HG02852 (cell line): ENCODE measurements around the gene SLC16A12.

Experiments used
- ATAC-seq: cut with Tn5 transposase; IDR thresholded peaks from one replicate; pipeline ENCODE4 v1.9.1; 2021; ENCODE audit warnings: mild to moderate bottlenecking, moderate library complexity; ENCODE audit not compliant: unreplicated experiment

SLC16A12 gene

DNA sequence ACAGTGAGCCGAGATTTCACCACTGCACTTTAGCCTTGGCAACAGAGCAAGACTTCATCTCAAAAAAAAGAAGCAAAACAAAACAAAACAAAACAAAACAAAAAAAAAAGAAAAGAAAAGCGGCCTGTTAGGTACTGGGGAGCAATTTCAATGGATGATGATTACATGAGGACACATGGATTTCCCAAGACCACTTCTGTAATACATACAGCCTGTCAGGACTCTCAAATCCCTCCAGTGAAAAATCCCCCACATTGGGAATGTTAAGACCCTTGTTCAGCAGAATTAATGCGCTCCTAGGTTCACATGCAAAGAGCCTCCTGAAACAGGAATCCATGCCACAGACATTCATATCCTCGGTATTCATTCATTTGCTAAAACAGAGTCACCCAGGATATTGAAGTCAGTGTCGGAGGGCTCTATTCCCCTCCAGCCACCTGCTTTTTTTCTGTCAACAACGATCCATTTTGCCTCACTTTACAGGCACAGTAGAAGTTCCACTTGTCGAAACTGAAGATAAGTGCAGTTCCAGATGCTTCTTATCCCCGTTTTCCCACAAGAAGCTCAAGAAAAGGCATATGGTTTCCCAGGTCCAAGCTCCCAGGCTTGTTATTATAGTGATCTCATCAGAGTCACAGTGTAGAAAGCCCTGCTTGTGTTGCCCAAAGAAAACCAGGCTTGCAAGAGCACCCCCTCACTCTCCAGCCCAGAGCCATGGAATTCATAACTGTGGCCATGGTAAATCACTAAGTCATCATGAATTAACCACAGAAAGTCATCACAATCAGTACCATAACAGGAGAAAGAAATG lies 20.2 kb downstream of the SLC16A12 start:
- ATAC-seq: no peak

GRCh38 chr10:89513206-89513605 lies 22.2 kb downstream of the SLC16A12 start:
- no peak for ATAC-seq

GRCh38 chr10:89505640-89506275 lies 29.6 kb downstream of the SLC16A12 start:
- ATAC-seq: no peak

DNA sequence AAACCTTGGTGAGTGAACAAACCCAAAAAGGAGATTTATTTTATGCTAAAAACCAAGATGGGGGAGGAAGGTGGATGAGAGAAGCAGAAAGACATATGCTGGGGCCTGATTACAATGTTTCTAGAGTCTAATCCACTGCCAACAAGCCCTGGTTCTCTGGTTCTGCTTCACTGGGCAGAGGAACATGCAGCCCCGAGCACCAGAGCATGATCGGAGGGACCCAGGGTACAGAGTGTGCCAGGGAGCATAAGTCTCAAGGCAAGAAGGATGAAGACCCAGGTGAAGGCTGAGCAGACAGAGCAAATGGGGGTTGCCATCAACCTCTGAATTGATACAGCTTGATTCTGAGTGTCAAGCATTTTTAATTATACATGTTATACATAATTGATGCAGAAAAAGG lies 30.7 kb downstream of the SLC16A12 start:
- no peak for ATAC-seq

DNA sequence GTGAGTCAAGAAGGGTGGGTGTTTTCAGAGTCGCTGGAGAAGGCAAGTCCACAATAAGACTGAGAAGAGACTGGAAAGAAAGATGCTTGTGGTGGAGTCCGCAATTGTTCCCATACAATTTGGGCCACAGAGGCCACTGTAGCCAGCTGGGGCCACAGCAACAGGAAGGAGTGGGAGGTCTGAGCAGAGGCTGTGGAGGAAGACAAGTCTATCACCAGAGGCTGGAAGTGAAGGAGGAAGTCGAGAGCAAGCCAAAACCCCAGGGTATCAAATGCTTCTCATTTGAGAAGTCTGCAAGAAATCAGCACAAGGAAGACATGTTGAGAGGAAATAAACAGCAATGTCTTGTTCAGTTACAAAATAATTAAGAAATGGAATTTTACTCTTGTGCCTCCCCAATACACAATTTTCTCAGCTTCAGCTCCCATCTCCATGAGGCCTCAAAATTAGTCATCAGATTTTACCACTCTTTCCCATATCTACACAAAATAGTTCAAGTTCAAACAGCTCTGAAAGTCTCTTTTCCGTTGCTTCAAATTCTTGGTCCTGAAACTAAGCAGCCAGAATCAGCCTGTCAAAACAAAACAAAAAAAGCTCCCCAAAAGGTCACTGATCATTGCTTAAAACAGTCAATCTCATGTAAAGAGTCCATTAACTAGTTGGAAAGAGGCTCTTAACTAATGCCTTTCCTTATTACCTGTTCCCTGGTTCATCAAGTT lies 31.6 kb downstream of the SLC16A12 start:
- ATAC-seq: no peak

- no peak for ATAC-seq
These were observed 32.2 kb downstream of the SLC16A12 start for GRCh38 chr10:89503151-89503550.

GRCh38 chr10:89502549-89502948 lies 32.8 kb downstream of the SLC16A12 start:
- no peak for ATAC-seq

DNA sequence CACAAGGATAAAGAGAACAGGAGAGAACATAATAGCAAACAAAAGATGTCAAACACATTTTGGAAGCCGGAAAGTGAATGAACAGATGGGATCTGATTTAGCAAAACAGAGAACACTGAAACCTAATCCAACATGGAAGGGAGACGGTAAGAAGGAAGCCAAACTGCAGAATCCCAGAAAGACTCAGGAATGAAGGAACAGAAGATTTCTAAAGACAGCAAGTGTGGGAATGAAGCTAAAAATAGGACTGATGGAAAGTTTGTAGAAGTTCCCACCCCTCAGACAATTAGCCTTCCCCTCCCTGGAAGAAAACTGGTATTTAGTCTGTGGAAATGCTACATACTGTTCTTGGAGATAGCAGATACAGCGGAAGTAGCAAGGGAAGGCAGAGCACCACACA lies 40.8 kb downstream of the SLC16A12 start:
- ATAC-seq: no peak

DNA sequence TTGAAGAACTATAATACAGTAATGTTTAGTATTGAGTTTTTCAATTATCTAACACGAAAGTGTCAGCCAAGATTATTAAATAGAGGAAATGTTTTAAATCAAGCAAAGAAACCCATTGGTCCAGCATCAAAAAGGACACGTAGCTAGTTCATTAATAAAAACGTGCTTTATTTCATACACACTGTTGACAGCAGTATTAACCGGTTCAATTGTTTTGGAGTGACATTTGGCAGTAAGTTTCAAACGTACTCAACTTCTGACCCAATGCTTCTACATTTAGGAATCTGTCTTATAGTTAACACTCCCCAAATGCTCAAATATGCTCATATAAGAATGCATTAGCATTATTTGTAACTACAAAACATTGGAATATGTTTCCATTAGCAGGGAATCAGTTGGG lies 41.3 kb downstream of the SLC16A12 start:
- ATAC-seq: no peak

- ATAC-seq: no peak
These were observed 43.5 kb downstream of the SLC16A12 start for GRCh38 chr10:89491932-89492331.

GRCh38 chr10:89490596-89491335 lies 44.6 kb downstream of the SLC16A12 start:
- ATAC-seq: no peak

DNA sequence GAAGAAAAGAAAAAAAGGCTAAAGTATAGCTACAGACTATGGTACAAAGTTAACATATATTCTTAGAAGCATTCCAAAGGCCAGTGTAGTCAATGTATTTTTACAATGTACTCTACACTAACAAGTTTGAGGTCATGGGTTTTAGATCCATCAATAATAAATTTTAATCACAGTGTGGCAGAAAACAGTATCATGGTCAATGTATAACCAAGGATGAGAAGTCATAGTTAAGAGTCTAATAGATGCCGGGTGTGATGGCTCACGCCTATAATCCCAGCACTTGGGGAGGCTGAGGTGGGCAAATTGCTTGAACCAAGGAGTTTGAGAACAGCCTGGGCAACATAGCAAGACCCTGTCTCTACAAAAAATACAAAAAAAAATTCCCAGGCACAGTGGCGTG lies 53.1 kb downstream of the SLC16A12 start:
- ATAC-seq: no peak

GRCh38 chr10:89481662-89482061 lies 53.7 kb downstream of the SLC16A12 start:
- no peak for ATAC-seq

DNA sequence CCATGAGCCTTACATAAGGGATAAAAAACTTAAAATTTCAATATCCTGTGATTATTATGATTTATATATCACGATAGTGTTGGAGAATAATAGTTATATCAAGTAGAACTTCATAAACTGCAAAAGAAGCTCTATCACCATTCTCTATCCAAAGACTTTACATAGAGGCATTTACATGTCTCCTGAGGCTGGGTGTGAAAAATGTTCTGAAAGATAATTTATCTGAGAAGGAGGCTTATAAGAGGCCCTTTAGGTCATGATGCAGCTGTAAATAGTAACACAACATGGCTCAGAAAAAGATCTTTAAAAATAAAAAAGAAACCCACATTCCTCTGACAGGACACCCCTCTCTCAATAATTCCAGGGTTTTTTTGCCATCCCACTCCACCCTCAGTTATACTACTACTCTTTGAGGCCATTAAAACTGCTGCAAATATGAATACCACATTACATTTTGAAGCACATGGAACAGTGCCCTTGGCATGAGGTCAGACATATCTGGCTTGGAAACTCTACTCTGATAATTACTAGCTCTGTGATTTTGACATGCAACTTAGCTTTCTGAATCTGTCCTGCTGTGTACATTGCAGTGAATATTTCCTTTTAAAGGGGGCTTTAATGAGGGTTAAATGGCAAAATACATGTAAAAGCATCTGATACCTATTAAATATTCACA lies 55.5 kb downstream of the SLC16A12 start:
- ATAC-seq: no peak

- no peak for ATAC-seq
These were observed 56.4 kb downstream of the SLC16A12 start for GRCh38 chr10:89478739-89479654.

DNA sequence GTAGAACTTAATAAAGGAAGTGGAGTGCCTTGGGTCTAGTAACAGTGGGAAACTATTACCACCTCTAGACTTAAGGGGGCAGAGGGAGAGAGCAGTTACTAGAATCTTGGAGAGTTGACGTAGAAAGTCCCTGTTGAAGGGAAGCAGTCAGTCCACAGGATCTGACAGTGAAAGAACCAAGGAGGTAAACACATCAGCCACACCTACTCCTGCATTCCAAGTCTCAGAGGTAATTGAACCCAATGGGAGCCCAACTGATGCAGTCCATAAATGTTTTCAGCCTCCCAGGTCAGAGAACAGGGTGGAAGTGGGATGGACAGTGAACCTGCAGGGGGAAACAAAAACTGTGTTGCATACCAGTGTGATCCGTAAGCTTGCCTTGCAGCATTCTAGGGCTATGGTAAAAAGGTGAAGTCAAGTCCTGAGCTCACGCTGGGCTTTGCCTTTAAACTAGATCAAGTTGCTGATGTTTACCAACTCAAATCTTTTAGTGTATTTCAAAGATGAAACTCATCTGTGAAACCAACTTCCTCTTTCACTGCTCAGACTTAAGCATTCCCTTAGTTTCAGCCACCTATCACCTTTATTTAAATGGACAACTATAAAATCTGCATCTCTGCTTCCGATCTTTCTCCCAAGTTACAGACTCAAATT lies 57.2 kb downstream of the SLC16A12 start:
- ATAC-seq: no peak

DNA sequence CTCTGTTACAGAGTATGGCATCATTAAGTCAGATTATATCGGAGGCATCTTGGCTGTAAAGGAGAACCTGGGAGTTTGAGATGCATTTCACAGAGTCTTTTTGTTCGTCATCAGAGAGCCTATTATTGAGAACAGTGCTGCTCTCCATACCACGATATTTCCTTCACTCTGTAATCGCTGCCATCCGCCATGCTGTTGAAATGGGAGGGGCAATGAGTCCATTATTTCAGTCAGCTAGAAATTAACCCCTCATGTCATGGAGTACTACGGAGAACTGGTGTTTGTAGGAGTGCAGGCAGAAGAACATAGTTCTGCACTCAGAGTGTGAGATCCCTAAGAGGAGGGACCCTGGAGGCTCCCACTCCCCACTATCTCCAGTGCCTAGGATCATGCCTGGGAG lies 59.2 kb downstream of the SLC16A12 start:
- no peak for ATAC-seq

GRCh38 chr10:89475591-89475998 lies 59.8 kb downstream of the SLC16A12 start:
- no peak for ATAC-seq

GRCh38 chr10:89475125-89475524 lies 60.3 kb downstream of the SLC16A12 start:
- no peak for ATAC-seq
